GM19351 (cell line): ENCODE results near the gene PAM.

ENCODE experiments used
- ATAC-seq: cut with Tn5 transposase; IDR thresholded peaks from one replicate; pipeline ENCODE4 v1.9.1; 2021; ENCODE audit warnings: mild to moderate bottlenecking, moderate library complexity; ENCODE audit not compliant: unreplicated experiment

PAM gene

DNA sequence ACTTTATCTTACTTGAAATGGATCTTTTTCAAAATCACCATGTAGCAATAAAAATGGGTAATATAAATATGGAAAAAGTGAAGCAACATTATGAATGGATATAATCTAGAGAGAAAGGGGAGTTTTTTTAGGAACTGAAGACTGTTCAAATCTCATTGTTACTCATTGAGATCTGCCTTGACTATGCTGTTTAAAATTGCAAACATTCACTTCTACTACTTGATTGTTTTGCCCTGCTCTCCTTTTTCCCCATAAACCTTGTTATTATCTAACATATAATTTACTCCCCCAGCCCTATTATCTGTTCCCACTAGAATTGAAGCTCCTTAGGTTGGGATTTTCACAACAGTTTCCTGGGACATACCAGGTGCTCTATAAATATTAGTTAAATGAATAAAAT lies 22.0 kb downstream of the PAM start:
- no peak for ATAC-seq

DNA sequence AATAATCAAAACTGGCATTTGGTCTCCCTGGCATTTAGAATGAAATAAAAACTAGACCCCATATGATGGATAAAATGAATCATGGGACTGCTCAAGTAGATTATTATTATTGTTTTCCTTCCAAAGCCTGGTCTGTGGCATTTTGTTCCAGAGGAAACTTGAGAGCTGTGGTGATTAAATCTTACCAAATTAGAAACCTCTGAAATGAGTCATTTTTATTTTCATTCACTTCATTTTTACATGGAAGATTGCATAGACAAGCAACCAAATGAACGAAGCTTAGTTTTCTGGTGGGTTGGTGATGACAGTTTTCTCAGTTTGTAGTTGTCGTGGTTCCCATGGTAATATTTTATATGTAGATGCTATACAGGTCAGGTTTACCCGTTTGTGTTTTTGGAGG lies 23.4 kb downstream of the PAM start:
- no peak for ATAC-seq

DNA sequence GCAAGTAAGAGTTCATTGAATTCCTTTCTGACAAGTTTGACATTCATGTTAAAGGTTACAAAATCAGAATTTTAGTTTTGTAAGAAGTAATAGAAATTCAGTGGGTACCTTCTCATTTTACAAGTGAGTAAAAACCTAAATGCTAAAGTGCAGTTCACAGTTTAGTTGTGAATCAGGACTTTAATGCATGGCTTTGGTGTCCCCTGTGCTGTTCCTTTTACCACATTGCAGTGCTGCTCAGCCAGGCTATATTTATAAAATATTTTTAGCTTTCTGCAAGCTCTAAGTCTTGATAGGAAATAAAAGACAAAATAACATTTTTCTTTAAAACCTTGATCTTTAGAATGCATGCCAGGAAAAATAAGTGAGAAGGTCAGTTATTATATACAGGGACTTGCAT lies 26.3 kb downstream of the PAM start:
- no peak for ATAC-seq

DNA sequence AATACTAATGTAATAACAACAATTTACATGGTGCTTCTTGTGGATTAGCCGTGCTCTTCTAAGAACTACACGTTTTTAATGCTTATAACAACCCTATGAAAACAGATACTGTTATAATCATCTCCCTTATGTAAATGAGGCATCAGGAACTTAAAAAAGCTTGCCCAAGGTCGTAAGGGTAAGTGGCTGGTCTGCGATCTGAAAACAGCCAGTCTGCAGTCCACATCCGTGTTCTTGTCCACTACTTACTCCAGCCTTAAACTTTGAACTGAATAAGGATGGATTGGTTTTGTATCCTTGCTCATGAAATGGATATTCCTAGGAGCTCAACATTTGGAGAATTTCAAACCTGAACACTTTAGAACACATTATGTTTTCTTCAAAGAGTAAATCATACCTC lies 26.7 kb downstream of the PAM start:
- ATAC-seq = no peak

DNA sequence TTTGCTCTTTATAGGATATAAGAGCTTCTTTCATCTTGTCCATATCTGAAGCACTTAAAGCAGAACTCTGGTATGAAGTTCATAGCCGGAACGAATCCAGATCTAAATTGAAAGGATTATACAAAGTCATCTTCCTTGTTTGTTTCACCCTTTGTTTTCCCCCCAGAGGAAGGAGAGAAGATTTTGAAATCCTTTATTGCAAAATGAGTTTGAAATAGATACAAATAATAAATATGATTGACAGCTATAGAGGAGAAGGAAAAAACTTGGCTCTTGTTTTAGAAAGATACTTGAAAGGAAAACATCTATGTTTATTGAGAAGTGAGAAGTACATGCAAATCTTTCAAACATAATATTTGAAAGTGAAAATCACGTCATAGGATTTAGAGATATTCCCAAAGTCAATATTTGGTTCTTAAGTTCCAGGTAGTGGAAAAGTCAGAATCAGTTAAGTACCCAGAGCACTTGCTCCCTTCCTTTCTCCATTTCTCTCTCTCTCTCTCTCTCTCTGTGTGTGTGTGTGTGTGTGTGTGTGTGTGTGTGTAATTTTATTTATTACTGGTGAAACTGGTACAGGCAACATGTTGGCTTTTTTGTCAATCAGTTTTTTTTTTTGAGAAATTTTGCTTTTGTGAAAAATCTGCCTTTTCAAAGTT lies 27.2 kb downstream of the PAM start:
- ATAC-seq = no peak

DNA sequence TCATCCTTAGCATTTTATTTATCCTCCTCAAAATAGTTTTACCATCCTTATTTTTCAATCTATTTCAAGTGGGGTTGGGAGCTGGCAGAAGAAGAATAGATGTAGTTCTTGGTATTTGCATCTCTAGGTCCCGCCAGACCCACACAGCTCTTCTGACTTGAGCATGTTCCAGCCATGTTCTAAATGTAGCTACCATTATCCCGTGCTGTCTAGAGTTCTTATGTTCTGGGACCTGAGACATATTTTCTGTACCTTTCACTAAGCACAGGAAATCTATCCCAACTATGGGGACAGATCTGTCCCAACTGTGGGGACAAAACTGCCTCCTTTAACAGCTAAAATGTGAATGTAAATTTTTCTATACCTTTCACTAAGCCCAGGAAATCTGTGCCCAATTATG lies 32.0 kb downstream of the PAM start:
- no peak for ATAC-seq

DNA sequence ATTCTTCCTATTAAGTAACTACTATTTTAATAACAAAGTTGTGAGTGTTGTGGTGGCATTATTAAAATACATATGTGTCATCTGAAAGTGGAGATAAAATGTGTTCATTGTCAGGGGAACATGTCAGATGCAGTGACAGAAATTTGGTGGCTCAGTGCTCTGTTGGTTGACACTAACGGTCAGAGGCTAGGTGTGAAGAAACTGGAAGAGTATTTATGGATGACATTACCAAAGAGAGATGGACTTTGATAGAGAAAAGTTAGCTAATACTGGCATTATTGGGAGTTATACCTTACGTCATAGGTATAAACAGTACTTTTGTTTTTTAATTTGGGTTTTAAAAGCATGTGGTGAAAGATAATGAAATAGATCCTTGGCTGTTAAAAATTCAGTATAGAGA lies 33.7 kb downstream of the PAM start:
- no peak for ATAC-seq

DNA sequence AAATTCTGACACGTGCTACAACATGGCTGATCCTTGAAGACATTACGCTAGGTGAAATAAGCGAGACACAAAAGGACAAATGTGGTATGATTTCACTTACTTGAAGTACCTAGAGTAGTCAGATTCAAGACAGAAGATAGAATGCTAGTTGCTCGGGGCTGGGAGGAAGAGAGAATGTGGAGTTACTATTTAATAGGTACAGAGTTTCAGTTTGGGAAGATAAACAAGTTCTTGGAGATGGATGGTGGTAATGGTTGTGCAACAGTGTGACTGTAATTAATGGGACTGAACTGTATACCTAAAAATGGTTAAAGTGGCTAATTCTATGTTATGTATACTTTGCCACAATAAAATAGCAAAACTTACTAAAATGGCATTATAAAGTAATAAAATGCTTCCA lies 34.4 kb downstream of the PAM start:
- no peak for ATAC-seq

DNA sequence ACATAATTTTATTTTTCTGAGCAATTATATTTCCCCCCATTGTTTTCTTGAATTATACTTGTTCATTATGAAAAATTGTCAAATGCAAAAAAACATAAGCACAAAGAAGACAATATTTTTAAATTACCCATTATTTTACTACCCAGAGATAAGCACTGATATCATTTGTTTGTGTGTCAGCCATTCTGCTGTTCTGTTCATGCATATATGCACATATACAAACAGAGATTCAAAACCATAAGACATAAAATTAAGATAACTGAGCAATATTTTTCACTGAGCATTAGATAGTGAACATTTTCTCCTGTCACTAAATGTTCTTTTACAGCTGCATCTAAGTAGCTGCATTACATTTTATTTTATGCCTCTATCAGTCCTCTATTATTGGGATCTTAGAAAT lies 35.6 kb downstream of the PAM start:
- ATAC-seq = no peak

DNA sequence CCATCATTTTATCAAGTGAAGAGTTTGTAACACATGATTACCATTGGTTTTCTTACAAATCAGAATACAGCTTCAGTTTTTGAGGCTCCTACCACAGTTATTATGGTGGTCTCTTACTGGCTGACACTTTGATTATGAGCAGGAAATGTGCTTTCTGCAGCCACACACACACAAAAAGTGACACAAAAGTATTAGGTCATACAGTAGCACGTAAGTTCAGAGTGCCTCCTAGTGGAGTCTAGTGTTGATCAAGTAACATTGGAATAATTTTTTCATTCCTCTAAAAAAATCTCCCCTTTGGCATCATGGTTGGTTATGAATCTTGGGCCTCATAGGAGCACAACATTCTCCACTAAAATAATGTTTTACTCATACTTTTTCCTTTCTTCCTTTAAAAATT lies 37.6 kb downstream of the PAM start:
- no peak for ATAC-seq

DNA sequence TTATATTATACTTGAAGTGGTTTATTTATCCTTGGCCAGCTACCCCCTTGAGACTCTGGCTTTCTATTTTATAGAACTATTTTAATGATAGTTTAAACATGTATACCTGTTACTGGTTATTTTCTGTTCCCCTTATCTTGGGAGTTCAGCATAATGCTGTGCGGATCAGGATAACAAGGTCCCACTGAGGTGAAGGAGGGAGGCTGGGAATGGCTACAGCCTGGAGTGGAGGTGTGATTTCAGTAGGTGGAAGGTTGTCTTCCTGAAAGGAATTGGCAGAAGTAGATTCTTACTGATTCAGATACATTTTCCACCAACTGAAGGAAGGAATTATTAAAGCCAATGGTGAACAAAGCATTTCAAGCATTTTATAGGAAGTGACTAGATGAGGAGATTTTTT lies 38.9 kb downstream of the PAM start:
- ATAC-seq = no peak

DNA sequence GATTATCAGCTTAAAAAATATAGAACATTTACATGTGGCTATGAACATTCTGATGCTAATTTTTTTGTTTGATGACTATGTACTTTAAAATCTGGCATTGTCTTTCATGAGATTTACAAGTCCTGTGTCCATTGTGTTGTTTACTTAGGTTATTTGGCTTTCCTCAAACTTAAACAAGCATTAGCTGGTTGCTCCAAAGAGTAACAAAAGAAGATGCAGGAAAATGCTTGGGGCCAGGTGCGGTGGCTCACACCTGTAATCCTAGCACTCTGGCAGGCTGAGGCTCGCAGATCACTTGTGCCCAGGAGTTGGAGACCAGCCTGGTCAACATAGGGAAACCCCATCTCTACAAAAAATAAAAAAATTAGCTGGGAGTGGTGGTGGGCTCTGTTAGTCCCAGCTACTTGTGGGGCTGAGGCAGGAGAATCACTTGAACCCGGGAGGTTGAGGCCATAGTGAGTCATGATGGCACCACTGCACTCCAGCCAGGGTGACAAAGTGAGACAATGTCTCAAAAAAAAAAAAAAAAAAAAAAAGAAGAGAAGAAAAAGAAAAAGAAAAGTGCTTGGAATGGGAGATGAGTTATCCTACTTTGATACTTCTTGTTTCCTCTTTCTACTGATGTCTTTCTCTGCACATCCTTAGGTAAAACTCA lies 39.7 kb downstream of the PAM start:
- no peak for ATAC-seq

DNA sequence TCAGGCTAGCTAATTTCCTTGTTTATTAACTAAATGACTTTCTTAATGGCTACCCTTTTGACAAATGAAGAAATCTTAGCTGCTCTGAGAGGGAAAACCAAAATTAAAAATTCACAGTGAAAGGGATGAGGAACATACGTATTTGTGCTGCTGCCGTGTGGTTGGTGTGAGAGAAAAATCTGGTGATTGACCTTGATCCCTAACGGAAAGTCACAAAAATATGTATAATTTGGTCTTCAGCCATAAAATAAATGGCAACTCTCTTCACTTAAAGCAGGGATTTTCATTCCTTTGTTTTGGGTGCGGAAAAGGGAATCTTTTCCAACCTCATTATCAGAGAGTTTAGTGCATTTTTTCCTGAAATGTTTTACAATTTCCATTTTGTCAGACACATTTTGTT lies 40.4 kb downstream of the PAM start:
- no peak for ATAC-seq

DNA sequence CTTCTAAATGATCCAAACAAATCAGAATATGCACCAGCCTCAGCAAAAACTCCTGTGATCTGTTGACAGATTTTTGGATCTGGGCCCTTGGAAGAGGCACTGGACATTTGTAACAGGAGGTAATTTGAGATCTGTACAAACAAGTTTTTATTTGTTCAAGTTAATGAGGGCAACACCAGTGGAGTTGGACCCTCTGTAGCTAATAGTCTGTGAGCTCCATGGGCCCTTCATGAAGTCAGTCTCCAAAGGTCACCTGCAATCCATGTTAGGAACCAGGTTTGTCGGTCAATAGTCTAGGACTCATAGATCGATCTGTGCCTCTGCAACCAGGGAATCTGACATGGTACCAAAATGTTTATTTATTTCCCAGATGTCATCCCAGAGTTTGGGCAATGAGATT lies 40.9 kb downstream of the PAM start:
- no peak for ATAC-seq

DNA sequence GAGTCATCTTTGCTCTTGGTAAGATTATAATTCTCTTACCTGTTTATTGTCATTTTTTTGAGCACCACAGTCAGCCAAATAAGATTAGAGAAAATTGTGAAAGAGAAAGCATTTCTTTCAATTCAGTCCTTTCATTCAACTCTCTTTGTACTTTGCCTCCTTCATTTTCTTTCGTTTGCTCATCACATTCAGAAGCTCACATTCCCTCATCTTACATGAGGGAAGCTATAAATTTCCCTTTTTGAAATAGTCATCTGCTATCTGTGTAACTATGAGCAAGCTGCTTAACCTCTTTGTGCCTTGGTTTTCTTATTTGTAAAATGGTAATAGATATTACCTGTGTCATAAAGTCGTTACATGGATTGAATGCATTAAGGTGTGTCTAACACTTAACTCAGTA lies 41.4 kb downstream of the PAM start:
- no peak for ATAC-seq

DNA sequence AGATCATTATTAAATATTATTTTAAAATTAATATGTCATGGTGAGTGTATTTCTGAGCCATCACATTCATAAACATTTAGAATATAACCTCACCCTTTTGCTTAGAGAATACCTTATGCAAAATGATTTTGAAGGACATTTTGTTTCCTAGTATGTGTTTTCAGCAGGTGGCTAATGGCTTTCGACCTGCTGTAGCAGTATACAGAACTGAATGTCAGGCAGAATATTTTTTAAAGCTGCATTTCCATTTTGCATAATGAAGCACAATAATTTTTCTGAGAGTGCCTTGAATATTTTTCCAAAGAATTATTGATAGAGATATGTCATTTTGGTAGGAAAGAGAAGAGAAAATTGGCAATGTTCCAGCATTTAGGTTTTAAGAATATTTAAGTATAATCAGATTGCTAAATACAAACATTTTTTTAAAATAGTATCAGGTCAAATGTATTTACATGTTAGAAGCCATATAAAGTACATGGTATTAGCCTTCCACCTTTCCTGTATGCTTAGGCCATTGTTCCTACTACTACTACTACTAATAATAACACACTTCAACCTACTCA lies 42.3 kb downstream of the PAM start:
- no peak for ATAC-seq

DNA sequence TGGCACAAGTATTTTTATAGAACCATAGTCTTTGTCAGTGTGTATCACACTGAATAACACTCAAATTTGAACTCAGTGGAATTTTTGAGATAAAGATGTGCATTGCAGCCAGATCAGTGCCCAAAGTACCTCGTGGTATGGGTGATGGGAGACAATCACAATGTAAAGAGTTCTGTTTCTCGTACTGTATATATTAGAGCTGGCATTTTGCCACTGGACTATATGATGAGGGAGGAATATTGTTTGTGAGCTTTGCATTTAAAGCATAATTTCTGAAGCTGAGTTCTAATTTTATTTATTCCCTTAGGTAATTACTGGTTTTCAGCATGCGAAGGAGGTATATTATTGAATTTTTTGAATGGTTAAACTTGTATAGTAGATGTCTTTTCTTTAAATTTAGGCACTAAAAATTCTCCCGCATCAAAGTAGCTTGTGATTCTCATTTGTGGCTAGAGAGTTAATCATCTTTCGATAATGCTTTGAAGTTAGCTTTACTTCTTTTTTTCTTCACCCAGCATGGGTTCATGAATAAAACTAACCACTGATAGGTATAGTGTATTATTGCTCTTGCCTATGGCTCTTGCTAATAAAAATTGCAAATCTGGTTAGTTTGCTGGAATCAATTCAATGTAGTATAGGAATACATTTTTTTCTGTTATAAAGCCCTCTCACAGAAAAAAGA lies 43.1 kb downstream of the PAM start:
- ATAC-seq = no peak

DNA sequence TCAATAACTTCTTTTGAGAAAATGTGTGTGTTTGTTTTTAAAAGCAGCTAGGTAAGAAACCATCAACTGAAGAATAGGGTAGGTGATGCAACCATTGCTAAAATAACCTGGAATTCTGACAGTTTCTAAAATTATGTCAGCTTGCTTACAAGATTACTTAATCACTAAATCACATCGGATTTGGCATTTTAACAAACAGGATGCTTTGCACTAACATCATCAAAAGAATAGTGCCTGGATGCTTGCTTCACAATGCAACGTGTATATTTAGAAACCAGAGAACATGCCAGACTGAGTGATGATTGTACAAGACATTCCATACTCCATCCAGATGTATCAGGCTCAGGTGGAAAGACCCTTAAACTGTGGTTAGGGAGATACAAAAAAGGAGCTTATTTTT lies 43.9 kb downstream of the PAM start:
- ATAC-seq = no peak

DNA sequence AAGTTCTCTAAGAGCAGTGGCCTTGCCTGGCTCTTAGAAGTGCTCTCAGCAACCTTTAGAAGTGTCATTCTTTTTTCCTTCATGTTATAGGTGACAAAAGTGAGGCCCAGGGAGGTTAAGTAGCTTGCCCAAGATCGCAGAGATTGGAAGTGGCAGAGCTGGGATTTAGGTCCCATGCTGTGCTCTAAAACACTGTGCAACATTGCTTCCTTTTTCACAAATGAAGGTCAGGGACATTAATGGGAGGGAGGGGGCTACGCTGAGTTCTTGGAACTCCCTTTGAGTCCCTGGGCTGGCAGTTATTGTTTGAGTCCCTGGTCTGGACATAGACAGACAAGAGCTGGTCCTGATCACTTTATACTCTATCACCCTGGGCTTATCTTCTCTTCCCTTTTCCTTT lies 45.3 kb downstream of the PAM start:
- no peak for ATAC-seq

DNA sequence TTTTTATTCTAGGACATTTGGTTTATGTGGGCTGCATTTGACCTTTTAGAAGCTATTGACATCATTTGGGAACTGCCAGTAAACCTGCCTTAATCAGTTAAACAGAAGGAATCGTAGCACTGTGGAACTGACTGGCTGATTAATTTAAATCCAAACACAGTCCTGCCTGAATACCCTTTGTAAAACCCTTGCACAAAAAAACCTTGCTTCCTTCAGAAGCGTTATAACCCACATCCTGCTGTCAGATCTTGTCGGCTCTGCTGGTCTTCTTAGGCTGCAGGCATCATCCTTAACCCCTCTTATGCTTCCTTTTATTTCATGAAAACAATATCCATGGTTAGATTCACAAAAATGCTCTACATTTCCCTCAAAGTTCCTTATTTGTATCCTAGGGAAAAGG lies 46.3 kb downstream of the PAM start:
- no peak for ATAC-seq

DNA sequence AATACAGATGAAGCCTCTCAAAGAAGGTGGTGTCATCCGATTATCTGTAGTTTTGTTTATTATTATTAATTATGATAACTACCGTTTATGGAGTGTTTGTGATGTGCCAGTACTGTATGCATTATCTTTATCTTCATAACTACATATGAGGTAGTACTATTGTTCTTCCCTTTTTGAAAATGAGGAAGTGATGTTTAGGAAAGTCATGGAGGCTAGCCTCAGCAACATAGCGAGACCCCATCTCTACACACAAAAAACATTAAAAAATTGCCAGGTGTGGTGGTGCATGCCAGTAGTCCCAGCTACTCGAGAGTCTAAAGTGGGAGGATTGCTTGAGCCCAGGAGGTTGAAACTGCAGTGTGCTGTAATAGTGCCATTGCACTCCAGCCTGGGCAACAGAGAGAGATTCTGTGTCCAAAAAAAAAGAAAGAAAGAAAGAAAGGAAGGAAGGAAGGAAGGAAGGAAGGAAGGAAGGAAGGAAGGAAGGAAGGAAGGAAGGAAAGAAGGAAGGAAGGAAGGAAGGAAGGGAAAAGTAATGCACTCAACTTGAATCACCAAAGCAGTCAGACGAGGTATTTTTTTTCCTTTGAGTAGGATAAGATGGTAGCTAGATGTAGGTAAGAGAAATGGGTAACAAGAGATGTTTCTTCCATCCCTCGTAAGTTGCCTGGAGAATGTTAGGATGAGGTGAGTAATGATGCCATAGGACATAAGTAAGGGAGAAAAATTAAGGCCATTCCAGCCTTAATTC lies 47.8 kb downstream of the PAM start:
- no peak for ATAC-seq
